SK-N-MC (cell line): ENCODE measurements around the gene LARGE1.

Source experiments
- EZH2 ChIP-seq: fragments of 200-600 bp; sonication (generic); IDR thresholded peaks from one replicate; pipeline ENCODE4 v1.6.1; 2017; ENCODE audit warnings: antibody characterized with exemption
- FOXP2 ChIP-seq: optimal IDR thresholded peaks from 2 replicates; pipeline ENCODE3; 2011; ENCODE audit warnings: mild to moderate bottlenecking, moderate library complexity; ENCODE audit not compliant: insufficient read depth; ENCODE audit errors: extremely low read length, control extremely low read depth
- POLR2AphosphoS5 ChIP-seq: IDR thresholded peaks from 2 replicates; pipeline ENCODE4 v1.6.1; 2012; ENCODE audit warnings: mild to moderate bottlenecking, low read depth, low read length, borderline replicate concordance

GRCh38 chr22:33496112-33496511 lies 424.2 kb downstream of the LARGE1 start:
- TF ChIP-seq POLR2AphosphoS5 = no peak
- TF ChIP-seq EZH2 = no peak
- no peak for TF ChIP-seq FOXP2
